AG09319 (cell line): ENCODE results near the gene CUL1.
A peak's percentile ranks its signal among the peaks of the same experiment; 100 is the strongest.

Experiments
- DNase-seq: peaks from one replicate; pipeline ENCODE4 v3.0.0-alpha.2; 2010; ENCODE audit warnings: low read depth; ENCODE audit errors: extremely low read depth
- CTCF ChIP-seq: IDR thresholded peaks from 2 replicates; pipeline ENCODE4 v1.5.1; 2011; ENCODE audit warnings: low read depth, mild to moderate bottlenecking, inconsistent platforms, low read length, moderate library complexity

Gene CUL1

GRCh38 chr7:148698397-148699023 is at the start of gene CUL1:
CUL1 (plus strand) TSS chr7:148698903; CDS start chr7:148730123, 31,220 bp downstream.
- TF ChIP-seq CTCF, result no peak
- peak; percentile 43 for DNase-seq

GRCh38 chr7:148650232-148650858 is 48.4 kb upstream of the CUL1 start:
- no peak for DNase-seq
- no peak for TF ChIP-seq CTCF

- no peak for DNase-seq
- TF ChIP-seq CTCF, result no peak
Measured at GRCh38 chr7:148652773-148653172, 45.9 kb upstream of the CUL1 start.

- TF ChIP-seq CTCF, result no peak
Measured at GRCh38 chr7:148657929-148658328, 40.8 kb upstream of the CUL1 start.

GRCh38 chr7:148661471-148661870 is 37.2 kb upstream of the CUL1 start:
- no peak for DNase-seq
- no peak for TF ChIP-seq CTCF

More at GRCh38 chr7:148657929-148658328, 40.8 kb upstream of the CUL1 start:
- DNase-seq, result no peak

- no peak for TF ChIP-seq CTCF
- no peak for DNase-seq
Measured at GRCh38 chr7:148662646-148663045, 36.1 kb upstream of the CUL1 start.

GRCh38 chr7:148664324-148664723 is 34.4 kb upstream of the CUL1 start:
- TF ChIP-seq CTCF, result no peak
- DNase-seq, result no peak
